ENCODE data around the gene ECSCR. TPM values are rescaled to one million over a fixed set of nuclear protein-coding genes. Genes with fewer than 3 reads are reported as not detected.

ECSCR gene
- total and polyA plus RNA-seq, 9 donors, result 4.4 to 43.5 (median 11.1) TPM

GRCh38 chr5:139475865-139476617 is 13.5 kb upstream of the ECSCR start:
- Histone ChIP-seq H3K27ac (no peak overlapping the region), H3K36me3 (no peaks in the 10 kb centered on the region), H3K27me3 (no peaks in the 10 kb centered on the region), H3K9me3 (no peaks in the 10 kb centered on the region), H3K4me1 (ENCODE audit: insufficient read depth) (peaks cover 8% of the 10 kb centered on the region), H3K4me3 (no peak overlapping the region)
- TF ChIP-seq EP300 (IDR thresholded peaks at IDR 0.05), result no peak
- TF ChIP-seq POLR2A (IDR thresholded peaks at IDR 0.05), result no peak
- TF ChIP-seq CTCF (IDR thresholded peaks at IDR 0.05), result no peak
- DNase-seq, result no peak
- intact Hi-C loops (cut with DNase I), result no loop called here
- 76 to 83% (median 80%) methylated on average over 13 of the region's 13 CpGs for WGBS, 3 donors

DNA sequence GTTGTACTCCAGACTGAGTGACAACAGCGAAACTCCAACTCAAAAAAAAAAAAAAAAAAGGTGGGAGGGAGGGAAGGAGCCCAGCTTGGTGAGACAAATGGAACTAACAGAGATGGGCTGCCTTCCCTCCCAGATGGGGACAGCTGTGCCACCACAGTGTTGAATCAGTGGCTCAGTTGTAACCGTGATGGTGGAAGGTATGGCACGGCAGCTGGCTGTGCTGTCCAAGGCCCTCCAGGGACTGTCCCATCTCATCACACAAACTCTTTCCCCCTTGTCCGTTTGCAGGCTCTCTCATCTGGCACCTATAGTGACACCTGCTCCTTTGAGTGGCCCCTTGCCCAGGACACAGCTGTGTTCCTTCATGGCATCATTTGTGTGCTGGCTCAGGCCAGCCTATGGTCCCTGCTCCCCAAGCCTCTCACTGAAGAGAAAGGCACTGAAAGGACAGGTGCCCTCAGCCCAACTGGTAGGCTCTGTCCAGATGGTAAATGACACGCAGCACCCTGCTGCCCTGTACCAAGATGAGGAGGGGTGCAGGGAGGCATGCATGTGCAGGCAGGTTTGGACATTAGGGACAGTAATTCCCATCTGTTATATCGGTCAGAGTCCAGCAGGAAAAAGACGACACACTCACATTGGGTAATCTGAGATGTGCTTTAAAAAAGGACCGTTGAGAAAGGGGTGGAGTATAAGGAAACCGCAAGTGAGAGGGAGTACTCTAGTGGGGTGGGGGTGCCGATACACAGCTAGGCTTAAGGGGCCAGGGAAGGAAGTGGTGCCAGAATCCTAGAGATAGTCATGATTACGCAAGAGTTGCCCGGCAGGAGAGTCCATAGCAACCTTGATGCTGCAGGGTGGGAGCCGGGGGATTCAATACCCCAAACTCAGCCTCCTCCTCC is 12.6 kb upstream of the ECSCR start:
- no peaks in the 10 kb centered on the region for H3K9me3 ChIP-seq
- no peaks in the 10 kb centered on the region for H3K27me3 ChIP-seq
- intact Hi-C loops (cut with DNase I), result no loop called here
- no peaks in the 10 kb centered on the region for H3K36me3 ChIP-seq
- peaks cover 3% of the 10 kb centered on the region for H3K4me1 ChIP-seq (ENCODE audit: insufficient read depth)
- 36 to 48% (median 43%) methylated on average over 13 of the region's 13 CpGs for WGBS, 3 donors
- H3K4me3 ChIP-seq, result no peak overlapping the region
- peak; percentile 45 to 75 (median 61) for DNase-seq
- no peak overlapping the region for H3K27ac ChIP-seq
- no peak for TF ChIP-seq POLR2A (IDR thresholded peaks at IDR 0.05)
- TF ChIP-seq EP300 (IDR thresholded peaks at IDR 0.05), result no peak

GRCh38 chr5:139473565-139473964 is 11.0 kb upstream of the ECSCR start:
- no peak for DNase-seq
- TF ChIP-seq CTCF (IDR thresholded peaks at IDR 0.05) (no peak), EP300 (IDR thresholded peaks at IDR 0.05) (no peak), POLR2A (IDR thresholded peaks at IDR 0.05) (no peak)
- Histone ChIP-seq H3K27me3 (no peaks in the 10 kb centered on the region), H3K36me3 (no peaks in the 10 kb centered on the region), H3K4me3 (no peak overlapping the region), H3K4me1 (ENCODE audit: insufficient read depth) (peaks cover 3% of the 10 kb centered on the region), H3K27ac (no peak overlapping the region), H3K9me3 (no peaks in the 10 kb centered on the region)
- intact Hi-C loops (cut with DNase I), result no loop called here
- WGBS, 3 donors, result 68 to 87% (median 78%) methylated on average over 2 of the region's 2 CpGs

GRCh38 chr5:139473105-139473504 is 10.6 kb upstream of the ECSCR start:
- no peaks in the 10 kb centered on the region for H3K36me3 ChIP-seq
- DNase-seq, result no peak
- WGBS, 3 donors, result 63 to 67% (median 66%) methylated on average over 8 of the region's 8 CpGs
- H3K4me1 ChIP-seq (ENCODE audit: insufficient read depth), result peaks cover 3% of the 10 kb centered on the region
- H3K4me3 ChIP-seq, result no peak overlapping the region
- H3K27ac ChIP-seq, result no peak overlapping the region
- intact Hi-C loops (cut with DNase I), result no loop called here
- no peaks in the 10 kb centered on the region for H3K9me3 ChIP-seq
- H3K27me3 ChIP-seq, result no peaks in the 10 kb centered on the region
- TF ChIP-seq POLR2A (IDR thresholded peaks at IDR 0.05), result no peak
- TF ChIP-seq CTCF (IDR thresholded peaks at IDR 0.05), result no peak
- TF ChIP-seq EP300 (IDR thresholded peaks at IDR 0.05), result no peak
